Cardiac muscle cell (in vitro differentiated cells and primary cell): ENCODE results near the gene RFX1. TPM values are rescaled to one million over a fixed set of nuclear protein-coding genes. Genes with fewer than 3 reads are reported as not detected.

Experiments
- DNase-seq, 2 donors: peaks; one replicate each; pipeline versions ENCODE4 v3.0.0 to v3.0.0-alpha.2; 2010 to 2017; ENCODE audit warnings: low read depth in 1 of 2, low spot score in 1 of 2
- H3K27ac ChIP-seq: fragments of 200-600 bp; sonication (generic); 2 replicates; pipeline ENCODE4 v1.5.1; 2016
- H3K27me3 ChIP-seq: fragments of 200-600 bp; sonication (generic); 2 replicates; pipeline ENCODE4 v1.6.0; 2016; ENCODE audit warnings: control low read depth
- H3K36me3 ChIP-seq: fragments of 200-600 bp; sonication (generic); 2 replicates; pipeline ENCODE4 v1.5.1; 2016; ENCODE audit warnings: control low read depth
- H3K4me1 ChIP-seq: fragments of 200-600 bp; sonication (generic); 2 replicates; pipeline ENCODE4 v1.8.1; 2017; ENCODE audit warnings: low read depth, mild to moderate bottlenecking, mixed run types
- H3K4me3 ChIP-seq: fragments of 200-600 bp; sonication (generic); 2 replicates; pipeline ENCODE4 v1.5.1; 2016; ENCODE audit warnings: mild to moderate bottlenecking
- H3K9me3 ChIP-seq: fragments of 200-600 bp; sonication (generic); 2 replicates; pipeline ENCODE4 v1.5.1; 2017; ENCODE audit warnings: low read depth, mild to moderate bottlenecking, control low read depth
- CTCF ChIP-seq: IDR thresholded peaks from 2 replicates; pipeline ENCODE4 v1.5.1; 2012; ENCODE audit warnings: low read depth, mild to moderate bottlenecking, low read length
- polyA plus RNA-seq: library from polyadenylated mRNA; unstranded; fragments of >200 nt; fragmentation: Nextera tagmentation; extraction: Ambion mirVana; gene quantifications from 2 replicates; pipeline ENCODE4 v1.2.1, GENCODE V29; 2016
- total RNA-seq: library from RNA; depleted of rRNA; stranded (reverse); fragments of >200 nt; gene quantifications from 2 replicates; pipeline ENCODE4 v1.2.3, GENCODE V29; 2016

The RFX1 gene
- total and polyA plus RNA-seq, 2 experiments from 2014 or later, result 3.3 to 8.9 TPM

GRCh38 chr19:13959141-13959961, 46.8 kb downstream of the RFX1 start:
- Histone ChIP-seq H3K27ac (no peak overlapping the region), H3K4me3 (no peak overlapping the region), H3K36me3 (peaks cover 21% of the 10 kb centered on the region), H3K9me3 (no peaks in the 10 kb centered on the region), H3K27me3 (peaks cover 16% of the 10 kb centered on the region), H3K4me1 (no peaks in the 10 kb centered on the region)
- DNase-seq, result no peak
- no peak for TF ChIP-seq CTCF

GRCh38 chr19:13958043-13958442, 48.1 kb downstream of the RFX1 start:
- Histone ChIP-seq H3K27ac (no peak overlapping the region), H3K4me3 (no peak overlapping the region), H3K36me3 (peaks cover 21% of the 10 kb centered on the region), H3K27me3 (peaks cover 4% of the 10 kb centered on the region), H3K9me3 (no peaks in the 10 kb centered on the region), H3K4me1 (no peaks in the 10 kb centered on the region)
- TF ChIP-seq CTCF, result no peak
- DNase-seq, result no peak

- Histone ChIP-seq H3K9me3 (no peaks in the 10 kb centered on the region), H3K27me3 (no peaks in the 10 kb centered on the region), H3K27ac (no peak overlapping the region), H3K4me1 (no peaks in the 10 kb centered on the region), H3K4me3 (no peak overlapping the region), H3K36me3 (peaks cover 21% of the 10 kb centered on the region)
- no peak for DNase-seq
- TF ChIP-seq CTCF, result no peak
These were observed 49.1 kb downstream of the RFX1 start for GRCh38 chr19:13957051-13957450.

- Histone ChIP-seq H3K36me3 (peaks cover 21% of the 10 kb centered on the region), H3K27ac (no peak overlapping the region), H3K9me3 (no peaks in the 10 kb centered on the region), H3K4me1 (no peaks in the 10 kb centered on the region), H3K27me3 (no peaks in the 10 kb centered on the region), H3K4me3 (no peak overlapping the region)
- no peak for TF ChIP-seq CTCF
- DNase-seq, result no peak
These were observed 49.8 kb downstream of the RFX1 start for GRCh38 chr19:13956365-13956744.

- Histone ChIP-seq H3K27me3 (no peaks in the 10 kb centered on the region), H3K27ac (no peak overlapping the region), H3K4me1 (no peaks in the 10 kb centered on the region), H3K4me3 (no peak overlapping the region), H3K36me3 (peaks cover 21% of the 10 kb centered on the region), H3K9me3 (no peaks in the 10 kb centered on the region)
- DNase-seq, result no peak
- no peak for TF ChIP-seq CTCF
These were observed 50.3 kb downstream of the RFX1 start for GRCh38 chr19:13955662-13956364.
